Measurements from ENCODE around the gene CPT1A.

Gene CPT1A

GRCh38 chr11:68822546-68822945 lies 19.2 kb downstream of the CPT1A start:
- DNase-seq (ENCODE audit: low read depth) = no peak
- H3K4me3 ChIP-seq (ENCODE audit: low read depth, low read length) = no peak overlapping the region
- TF ChIP-seq CTCF (IDR thresholded peaks at IDR 0.05; ENCODE audit: insufficient read depth, low read depth, low read length, missing control alignments) = no peak

GRCh38 chr11:68821670-68822069 lies 20.0 kb downstream of the CPT1A start:
- TF ChIP-seq CTCF (IDR thresholded peaks at IDR 0.05; ENCODE audit: insufficient read depth, low read depth, low read length, missing control alignments) = no peak

GRCh38 chr11:68819362-68819761 lies 22.4 kb downstream of the CPT1A start:
- no peak for DNase-seq (ENCODE audit: low read depth)
- no peak for TF ChIP-seq CTCF (IDR thresholded peaks at IDR 0.05; ENCODE audit: insufficient read depth, low read depth, low read length, missing control alignments)
- no peak overlapping the region for H3K4me3 ChIP-seq (ENCODE audit: low read depth, low read length)

More at GRCh38 chr11:68821670-68822069, 20.0 kb downstream of the CPT1A start:
- DNase-seq (ENCODE audit: low read depth) = no peak
- H3K4me3 ChIP-seq (ENCODE audit: low read depth, low read length) = no peak overlapping the region

- H3K4me3 ChIP-seq (ENCODE audit: low read depth, low read length) = no peak overlapping the region
- no peak for TF ChIP-seq CTCF (IDR thresholded peaks at IDR 0.05; ENCODE audit: insufficient read depth, low read depth, low read length, missing control alignments)
- DNase-seq (ENCODE audit: low read depth) = no peak
Observed at GRCh38 chr11:68818181-68818580, 23.5 kb downstream of the CPT1A start.

GRCh38 chr11:68817554-68817953 lies 24.2 kb downstream of the CPT1A start:
- H3K4me3 ChIP-seq (ENCODE audit: low read depth, low read length) = no peak overlapping the region
- DNase-seq (ENCODE audit: low read depth) = no peak
- TF ChIP-seq CTCF (IDR thresholded peaks at IDR 0.05; ENCODE audit: insufficient read depth, low read depth, low read length, missing control alignments) = no peak

- H3K4me3 ChIP-seq (ENCODE audit: low read depth, low read length) = no peak overlapping the region
- TF ChIP-seq CTCF (IDR thresholded peaks at IDR 0.05; ENCODE audit: insufficient read depth, low read depth, low read length, missing control alignments) = no peak
- peak; percentile 11 for DNase-seq (ENCODE audit: low read depth)
Observed at GRCh38 chr11:68816917-68817419, 24.7 kb downstream of the CPT1A start.

- H3K4me3 ChIP-seq (ENCODE audit: low read depth, low read length) = no peak overlapping the region
- DNase-seq (ENCODE audit: low read depth) = no peak
- no peak for TF ChIP-seq CTCF (IDR thresholded peaks at IDR 0.05; ENCODE audit: insufficient read depth, low read depth, low read length, missing control alignments)
Observed at GRCh38 chr11:68816251-68816776, 25.4 kb downstream of the CPT1A start.

Measured in GM12865 (cell line).